Panc1 (cell line): Measurements from ENCODE around the gene SLC12A5.

Experiments
- CTCF ChIP-seq: fragments of 450-650 bp; IDR thresholded peaks from 2 replicates; pipeline ENCODE4 v1.5.1; 2017; ENCODE audit warnings: mild to moderate bottlenecking
- POLR2AphosphoS5 ChIP-seq: IDR thresholded peaks from 2 replicates; pipeline ENCODE4 v1.6.1; 2012; ENCODE audit warnings: mild to moderate bottlenecking, low read depth, low read length, moderate library complexity
- REST ChIP-seq, 2 experiments: IDR thresholded peaks; 2 replicates each; pipeline ENCODE4 v1.6.1; 2011 to 2012; ENCODE audit warnings: low read depth in 2 of 2, control low read depth in 1 of 2, low read length in 1 of 2, mild to moderate bottlenecking in 1 of 2, moderate library complexity in 1 of 2; ENCODE audit not compliant: insufficient read depth in 1 of 2
- TCF7L2 ChIP-seq: IDR thresholded peaks from 2 replicates; pipeline ENCODE4 v1.6.1; 2011; ENCODE audit warnings: mild to moderate bottlenecking, low read depth, low read length, inconsistent platforms

- no peak for TF ChIP-seq CTCF
- no peak for TF ChIP-seq REST (IDR thresholded peaks at IDR 0.05; ENCODE audit: insufficient read depth in 1 of 2, low read depth in 2 of 2, low read length in 1 of 2)
- TF ChIP-seq POLR2AphosphoS5 = no peak
- no peak for TF ChIP-seq TCF7L2
Measured at GRCh38 chr20:46063151-46063550, 34.1 kb downstream of the SLC12A5 start.
